ENCODE results near the gene CLMP. TPM values are rescaled to one million over a fixed set of nuclear protein-coding genes. Genes with fewer than 3 reads are reported as not detected.
"Not testable (repeated sequence)": the region's sequence is repeated elsewhere in the genome, so short reads cannot be mapped to it uniquely, and the experiment has no call there.

CLMP gene
- total RNA-seq, 3 donors from 2014 or later: 4.7 to 84.9 (median 11.0) TPM

DNA sequence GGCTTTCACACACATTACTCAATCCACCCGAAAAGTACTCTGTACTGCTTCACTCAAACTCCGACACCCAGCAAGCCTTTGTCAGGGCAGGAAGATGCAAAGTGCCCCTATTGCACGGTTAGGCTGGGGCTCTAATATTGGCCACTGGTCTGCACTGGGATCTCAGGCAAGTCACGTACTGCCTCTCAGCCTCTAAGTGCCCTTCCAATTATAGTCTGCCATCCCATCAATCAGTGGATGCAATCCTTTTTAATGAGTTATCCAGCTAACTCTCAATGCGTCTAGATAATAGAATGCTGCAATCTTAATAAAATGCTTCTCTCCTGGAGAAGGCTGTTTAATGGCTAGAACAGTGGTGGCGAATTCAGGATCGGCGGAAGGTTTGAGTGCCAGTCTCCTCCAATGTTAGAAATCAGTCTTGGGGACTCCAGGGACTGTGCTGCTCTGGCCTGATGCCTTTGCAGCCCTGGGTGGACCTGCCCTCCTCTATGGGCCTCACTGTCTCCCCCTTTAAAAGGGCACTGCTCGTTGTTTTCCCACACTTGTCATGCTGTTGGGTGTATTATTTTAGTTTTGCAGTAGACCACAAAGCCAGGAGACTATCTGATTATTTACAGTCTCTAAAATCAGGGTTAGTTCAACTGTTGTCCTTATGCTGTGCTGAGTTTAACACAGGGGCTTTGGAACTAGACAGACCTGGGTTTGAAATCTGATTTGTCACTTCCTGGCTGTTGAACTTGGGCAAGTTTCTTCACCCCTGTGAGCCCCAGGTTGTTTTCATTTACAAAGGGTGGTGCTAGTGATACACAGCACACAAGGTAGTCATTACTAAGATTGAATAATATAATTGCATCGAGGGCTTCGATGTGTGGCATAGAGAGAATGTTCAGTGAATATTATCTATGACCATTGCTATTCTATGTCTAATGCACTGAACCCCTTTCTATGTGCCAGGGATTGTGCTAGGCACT is 36.7 kb downstream of the CLMP start:
- no peaks in the 10 kb centered on the region for H3K9me3 ChIP-seq
- TF ChIP-seq, protein P1, sequence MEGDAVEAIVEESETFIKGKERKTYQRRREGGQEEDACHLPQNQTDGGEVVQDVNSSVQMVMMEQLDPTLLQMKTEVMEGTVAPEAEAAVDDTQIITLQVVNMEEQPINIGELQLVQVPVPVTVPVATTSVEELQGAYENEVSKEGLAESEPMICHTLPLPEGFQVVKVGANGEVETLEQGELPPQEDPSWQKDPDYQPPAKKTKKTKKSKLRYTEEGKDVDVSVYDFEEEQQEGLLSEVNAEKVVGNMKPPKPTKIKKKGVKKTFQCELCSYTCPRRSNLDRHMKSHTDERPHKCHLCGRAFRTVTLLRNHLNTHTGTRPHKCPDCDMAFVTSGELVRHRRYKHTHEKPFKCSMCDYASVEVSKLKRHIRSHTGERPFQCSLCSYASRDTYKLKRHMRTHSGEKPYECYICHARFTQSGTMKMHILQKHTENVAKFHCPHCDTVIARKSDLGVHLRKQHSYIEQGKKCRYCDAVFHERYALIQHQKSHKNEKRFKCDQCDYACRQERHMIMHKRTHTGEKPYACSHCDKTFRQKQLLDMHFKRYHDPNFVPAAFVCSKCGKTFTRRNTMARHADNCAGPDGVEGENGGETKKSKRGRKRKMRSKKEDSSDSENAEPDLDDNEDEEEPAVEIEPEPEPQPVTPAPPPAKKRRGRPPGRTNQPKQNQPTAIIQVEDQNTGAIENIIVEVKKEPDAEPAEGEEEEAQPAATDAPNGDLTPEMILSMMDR (IDR thresholded peaks at IDR 0.05): no peak
- no peak overlapping the region for H3K4me3 ChIP-seq
- no peaks in the 10 kb centered on the region for H3K36me3 ChIP-seq (ENCODE audit: low read depth)
- H3K4me1 ChIP-seq (ENCODE audit: low read depth): no peaks in the 10 kb centered on the region
- no peak for DNase-seq
- intact Hi-C loops (cut with DNase I, micrococcal nuclease): no loop called here
- no peak for ATAC-seq

DNA sequence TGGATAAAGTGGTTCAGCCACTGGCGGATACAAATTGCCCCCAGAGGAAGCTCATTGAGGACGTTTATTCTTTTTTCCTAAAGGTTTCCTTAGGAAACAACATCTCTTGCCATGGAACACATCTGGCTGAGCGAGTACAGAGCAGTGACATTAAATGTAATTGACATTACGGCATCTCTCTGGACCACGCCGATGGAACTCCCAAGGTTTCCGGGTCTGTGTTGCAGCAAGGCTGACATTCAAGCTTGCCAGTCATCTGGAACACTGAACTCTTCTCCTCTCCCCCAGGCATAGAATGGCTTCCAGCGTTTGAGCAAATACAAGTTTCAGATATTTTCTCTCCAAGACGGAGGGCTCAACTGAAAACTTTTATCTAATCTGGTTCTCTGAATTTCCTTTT is 42.1 kb downstream of the CLMP start:
- DNase-seq (no peak), ATAC-seq (no peak)
- Histone ChIP-seq H3K4me1 (ENCODE audit: low read depth) (no peaks in the 10 kb centered on the region), H3K4me3 (no peak overlapping the region), H3K36me3 (ENCODE audit: low read depth) (no peaks in the 10 kb centered on the region), H3K9me3 (no peaks in the 10 kb centered on the region)
- intact Hi-C loops (cut with DNase I, micrococcal nuclease): no loop called here
- TF ChIP-seq, protein P1 (IDR thresholded peaks at IDR 0.05): no peak

DNA sequence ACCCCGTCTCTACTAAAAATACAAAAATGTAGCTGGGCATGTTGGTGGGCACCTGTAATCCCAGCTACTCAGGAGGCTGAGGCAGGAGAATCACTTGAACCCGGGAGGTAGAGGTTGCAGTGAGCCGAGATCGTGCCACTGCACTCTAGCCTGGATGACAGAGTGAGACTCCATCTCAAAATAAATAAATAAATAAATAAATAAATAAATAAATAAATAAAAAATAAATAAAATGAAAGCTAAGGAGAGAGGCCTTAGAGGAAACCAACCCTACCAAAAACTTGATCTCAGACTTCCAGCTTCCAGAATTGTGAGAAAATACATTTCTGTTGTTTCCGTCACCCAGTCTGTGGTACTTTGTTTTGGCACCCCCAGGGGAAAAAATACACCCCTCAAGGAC is 42.7 kb downstream of the CLMP start:
- H3K36me3 ChIP-seq (ENCODE audit: low read depth); intact Hi-C loops (cut with DNase I, micrococcal nuclease); H3K4me1 ChIP-seq (ENCODE audit: low read depth); H3K9me3 ChIP-seq; ATAC-seq; H3K4me3 ChIP-seq; DNase-seq: not testable (repeated sequence)

DNA sequence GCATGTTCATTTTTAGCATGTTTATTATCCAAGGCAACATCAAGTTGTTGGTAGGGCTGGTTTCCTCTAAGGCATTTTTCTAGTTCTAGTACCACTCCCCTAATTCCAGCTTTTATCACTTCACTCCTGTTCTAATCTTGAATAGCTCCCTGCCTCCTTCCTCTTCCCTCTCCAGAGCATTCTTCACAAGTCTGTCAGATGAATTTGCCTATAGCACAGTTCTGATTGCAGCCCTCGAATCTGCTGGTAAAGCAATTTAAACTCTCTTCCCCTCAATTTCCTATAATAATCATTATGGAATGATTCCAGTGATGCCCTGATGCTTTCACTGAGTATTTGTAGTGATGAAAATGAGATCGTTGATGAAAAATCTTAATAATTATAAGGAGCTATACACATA is 43.3 kb downstream of the CLMP start:
- TF ChIP-seq, protein P1 (IDR thresholded peaks at IDR 0.05): no peak
- no peak for ATAC-seq
- H3K4me3 ChIP-seq: no peak overlapping the region
- intact Hi-C loops (cut with DNase I, micrococcal nuclease): no loop called here
- no peaks in the 10 kb centered on the region for H3K36me3 ChIP-seq (ENCODE audit: low read depth)
- H3K4me1 ChIP-seq (ENCODE audit: low read depth): no peaks in the 10 kb centered on the region
- no peaks in the 10 kb centered on the region for H3K9me3 ChIP-seq
- no peak for DNase-seq

DNA sequence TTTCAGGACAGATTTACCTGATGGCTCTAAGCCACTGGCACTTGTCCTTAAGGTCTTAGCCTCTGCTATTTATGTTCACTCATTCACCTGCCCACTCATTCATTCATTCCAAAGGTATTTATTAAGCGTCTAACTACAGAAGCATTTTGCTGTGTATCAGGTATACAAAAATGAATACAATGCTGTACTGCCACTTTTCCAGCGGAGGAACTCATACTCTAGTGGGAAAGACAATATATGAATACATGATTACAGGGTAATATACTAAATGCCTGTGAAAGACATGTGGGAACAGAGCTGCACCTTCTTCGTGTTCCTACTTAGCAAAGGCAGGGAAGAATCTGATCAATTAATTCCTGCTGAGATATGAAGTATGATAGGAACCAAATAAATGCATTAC is 43.7 kb downstream of the CLMP start:
- no peaks in the 10 kb centered on the region for H3K4me1 ChIP-seq (ENCODE audit: low read depth)
- H3K9me3 ChIP-seq: no peaks in the 10 kb centered on the region
- no peak overlapping the region for H3K4me3 ChIP-seq
- TF ChIP-seq, protein P1 (IDR thresholded peaks at IDR 0.05): no peak
- intact Hi-C loops (cut with DNase I, micrococcal nuclease): no loop called here
- ATAC-seq: no peak
- DNase-seq: no peak
- H3K36me3 ChIP-seq (ENCODE audit: low read depth): no peaks in the 10 kb centered on the region

DNA sequence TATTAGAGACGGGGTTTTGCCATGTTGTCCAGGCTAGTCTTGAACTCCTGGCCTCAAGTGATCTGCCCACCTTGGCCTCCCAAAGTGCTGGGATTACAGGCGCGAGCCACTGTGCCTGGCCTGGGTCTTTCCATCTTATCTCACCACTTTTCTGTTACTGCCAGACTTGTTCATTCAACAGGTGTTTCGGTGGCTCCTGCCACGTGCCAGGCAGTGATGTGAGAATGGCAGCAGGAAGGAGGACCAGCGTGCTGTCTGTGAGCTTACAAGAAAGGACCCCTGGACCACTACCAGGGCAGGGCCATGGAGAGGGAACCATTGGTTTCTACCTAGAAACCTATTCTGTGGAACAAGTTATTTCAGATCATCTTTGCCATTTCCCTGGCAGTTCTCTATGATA is 44.2 kb downstream of the CLMP start:
- no peak overlapping the region for H3K4me3 ChIP-seq
- no peaks in the 10 kb centered on the region for H3K4me1 ChIP-seq (ENCODE audit: low read depth)
- ATAC-seq: no peak
- DNase-seq: no peak
- intact Hi-C loops (cut with DNase I, micrococcal nuclease): no loop called here
- H3K9me3 ChIP-seq: no peaks in the 10 kb centered on the region
- TF ChIP-seq, protein P1 (IDR thresholded peaks at IDR 0.05): no peak
- H3K36me3 ChIP-seq (ENCODE audit: low read depth): no peaks in the 10 kb centered on the region

All from mucosa of descending colon (tissue), 3 donors.